Fibroblast of pulmonary artery (primary cell): ENCODE measurements around the gene TENM4.
A peak's percentile ranks its signal among the peaks of the same experiment; 100 is the strongest.

Experiments used
- DNase-seq: peaks from one replicate; pipeline ENCODE4 v3.0.0-alpha.2; 2010; ENCODE audit warnings: low read depth
- H3K4me3 ChIP-seq: replicated peaks from 2 replicates; pipeline ENCODE4 v1.5.1; 2011; ENCODE audit warnings: low read depth, mild to moderate bottlenecking, control low read depth, low read length, moderate library complexity
- CTCF ChIP-seq: IDR thresholded peaks from 2 replicates; pipeline ENCODE4 v1.5.1; 2011; ENCODE audit warnings: mild to moderate bottlenecking, control low read depth, low read length, inconsistent platforms; ENCODE audit errors: missing control alignments

Gene TENM4

DNA sequence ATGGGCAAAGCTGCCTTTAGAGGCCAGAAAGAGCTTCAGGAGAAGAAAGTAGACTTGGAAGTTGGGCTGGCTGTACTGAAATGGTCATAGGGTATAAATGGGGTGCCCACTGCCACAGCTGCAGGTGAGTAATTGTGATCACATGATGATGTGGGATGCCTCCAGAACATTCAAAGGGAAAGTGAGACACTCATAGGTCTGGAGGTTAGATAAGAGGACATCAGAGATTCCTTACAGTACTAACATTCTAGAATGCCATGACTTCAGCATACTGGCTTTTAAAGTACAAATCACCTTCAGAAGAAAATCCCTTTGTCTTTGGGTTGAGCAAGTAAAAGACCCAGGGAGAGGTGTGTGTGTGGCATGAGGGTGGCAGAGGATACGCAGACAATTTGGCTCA lies 419.2 kb downstream of the TENM4 start:
- no peak for TF ChIP-seq CTCF
- DNase-seq, result no peak
- no peak overlapping the region for H3K4me3 ChIP-seq

DNA sequence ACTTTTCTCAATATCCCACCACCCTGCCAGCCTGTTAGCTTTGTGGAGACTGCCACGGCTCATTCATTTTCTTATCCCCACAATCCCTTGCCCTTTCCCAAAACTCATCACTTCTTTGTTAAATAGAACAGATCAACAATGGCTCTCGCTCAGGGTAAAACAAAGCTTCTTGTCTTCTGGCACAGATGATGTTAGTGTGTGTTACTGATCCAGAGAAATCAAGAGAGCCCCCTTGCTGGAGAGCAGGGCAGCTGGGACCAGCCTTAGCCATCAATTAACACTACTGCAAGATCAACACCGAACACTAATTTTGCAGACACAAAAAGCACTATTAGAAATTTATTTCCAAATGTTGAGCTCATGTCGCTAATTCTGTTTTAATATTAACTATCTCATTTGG lies 420.9 kb downstream of the TENM4 start:
- DNase-seq, result no peak
- TF ChIP-seq CTCF, result no peak
- no peak overlapping the region for H3K4me3 ChIP-seq

DNA sequence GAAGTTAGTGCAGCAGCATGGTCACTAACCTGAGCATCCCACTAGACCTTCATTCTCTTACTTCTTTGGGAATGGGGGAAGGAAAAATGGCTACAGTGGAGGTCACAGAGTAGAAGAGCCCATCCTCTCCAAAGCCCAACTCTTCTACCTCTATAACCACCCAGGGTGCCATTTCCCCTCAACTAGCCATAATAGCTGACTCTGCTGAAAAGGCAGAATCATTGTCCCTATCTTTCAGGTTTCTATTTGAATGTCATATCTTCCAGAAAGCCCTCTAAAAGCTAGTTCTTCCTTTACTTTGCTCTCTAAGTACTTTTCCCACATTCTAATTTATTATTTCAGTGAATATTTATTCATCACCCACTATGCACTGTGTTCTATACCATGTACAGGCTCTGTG lies 421.6 kb downstream of the TENM4 start:
- no peak for TF ChIP-seq CTCF
- no peak for DNase-seq
- no peak overlapping the region for H3K4me3 ChIP-seq

DNA sequence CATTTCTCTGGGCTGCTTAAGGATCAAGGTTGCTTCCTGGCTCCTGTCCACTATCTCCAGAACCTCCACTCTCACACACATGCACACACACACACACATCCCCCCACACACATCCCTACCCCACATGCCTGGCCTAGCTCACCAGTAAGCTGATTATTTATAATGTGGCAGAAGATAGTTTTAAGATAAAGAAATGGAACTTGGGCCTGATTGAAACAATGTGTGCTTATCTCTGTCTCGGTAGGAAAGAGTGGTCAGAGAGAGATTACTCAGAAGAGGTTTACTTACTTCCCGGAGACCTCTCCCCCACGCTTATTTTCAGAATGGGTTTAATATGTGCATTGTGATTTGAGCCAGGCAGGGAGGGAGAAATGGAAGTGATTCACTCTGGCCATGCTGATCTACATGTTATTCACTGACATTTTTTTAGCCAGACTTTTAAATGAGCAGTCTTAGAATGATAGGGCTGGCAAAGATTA lies 422.4 kb downstream of the TENM4 start:
- H3K4me3 ChIP-seq, result no peak overlapping the region
- DNase-seq, result peak; percentile 91
- no peak for TF ChIP-seq CTCF

DNA sequence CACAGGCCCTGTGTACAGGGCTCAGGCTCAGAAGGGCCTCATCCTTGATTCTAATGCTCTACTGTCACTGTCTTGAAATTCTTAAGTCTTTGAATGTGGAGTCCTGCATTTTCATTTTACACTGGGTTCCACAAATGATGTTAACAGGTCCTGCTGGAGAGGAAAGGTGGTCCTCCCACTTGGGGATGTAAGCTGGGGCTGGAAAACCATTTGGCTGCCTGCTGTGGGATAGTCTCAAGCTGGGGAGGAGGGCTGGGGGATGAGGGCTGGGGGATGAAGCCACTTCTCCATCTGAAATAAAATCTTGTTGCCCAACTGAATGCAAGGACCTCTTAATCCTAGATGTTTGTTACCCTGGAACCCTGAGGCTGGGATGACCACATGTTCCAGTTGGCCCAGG lies 423.0 kb downstream of the TENM4 start:
- H3K4me3 ChIP-seq, result no peak overlapping the region
- no peak for TF ChIP-seq CTCF
- no peak for DNase-seq

- no peak for TF ChIP-seq CTCF
- peak; percentile 23 for DNase-seq
These were observed 427.3 kb downstream of the TENM4 start for GRCh38 chr11:79013509-79013908.

DNA sequence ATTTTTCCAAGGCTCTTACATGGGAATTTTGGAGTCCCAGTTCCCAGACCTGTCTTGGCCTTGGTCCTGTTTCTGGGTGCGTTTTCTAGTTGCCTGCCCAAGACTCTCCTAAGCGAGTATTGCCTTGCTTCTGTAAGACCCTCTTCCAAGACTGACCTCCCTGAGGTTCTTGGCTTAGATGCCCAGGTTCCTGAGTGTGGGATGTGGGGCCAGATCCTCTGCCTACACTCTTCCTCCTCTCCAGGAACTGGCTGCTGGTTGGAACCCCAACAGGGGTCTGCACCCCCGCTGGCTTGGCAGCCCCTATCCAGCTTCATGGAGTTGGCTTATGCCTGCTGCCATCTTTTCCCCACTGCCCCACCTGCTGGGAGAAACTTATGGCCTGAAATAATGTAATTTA lies 429.5 kb downstream of the TENM4 start:
- no peak overlapping the region for H3K4me3 ChIP-seq
- no peak for TF ChIP-seq CTCF
- DNase-seq, result no peak

More at GRCh38 chr11:79013509-79013908, 427.3 kb downstream of the TENM4 start:
- H3K4me3 ChIP-seq, result no peak overlapping the region
